Thyroid gland (tissue), 4 donors: ENCODE results near the gene CDC34. TPM values are rescaled to one million over a fixed set of nuclear protein-coding genes. Genes with fewer than 3 reads are reported as not detected.
A peak's percentile ranks its signal among the peaks of the same experiment; 100 is the strongest.

Experiments used
- DNase-seq, 2 donors: peaks; one replicate each; pipeline ENCODE4 v3.0.0-alpha.2; 2019
- H3K27ac ChIP-seq, 3 donors: fragments of 200-600 bp; sonication (generic); 1 replicate in 2 of 3; 2 replicates in 1 of 3; pipeline ENCODE4 v1.5.1; 2016 to 2019; ENCODE audit warnings: mild to moderate bottlenecking in 1 of 3, moderate library complexity in 1 of 3
- H3K27me3 ChIP-seq: fragments of 200-600 bp; sonication (generic); one replicate; pipeline ENCODE4 v1.5.1; 2019
- H3K36me3 ChIP-seq, 2 donors: fragments of 200-600 bp; sonication (generic); one replicate each; pipeline ENCODE4 v1.5.1; 2016 to 2019
- H3K4me1 ChIP-seq, 2 donors: fragments of 200-600 bp; sonication (generic); one replicate each; pipeline ENCODE4 v1.5.1; 2017 to 2019
- H3K4me3 ChIP-seq, 3 donors: fragments of 200-600 bp; sonication (generic); replicated peaks in 1 of 3; 1 replicate in 2 of 3; 2 replicates in 1 of 3; pipeline ENCODE4 v1.5.1; 2016; ENCODE audit warnings: mild to moderate bottlenecking in 1 of 3
- H3K9me3 ChIP-seq: fragments of 200-600 bp; sonication (generic); one replicate; pipeline ENCODE4 v1.5.1; 2017
- POLR2A ChIP-seq, 2 donors: fragments of 450-650 bp; IDR thresholded peaks; one replicate each; pipeline ENCODE4 v1.6.1; 2017; ENCODE audit warnings: antibody characterized with exemption in 2 of 2, mild to moderate bottlenecking in 2 of 2, moderate library complexity in 1 of 2
- WGBS, 2 donors: methylation state at CpG; one replicate each; pipeline ENCODE4 v1.1.5; 2017; 5-methylcytosine and 5-hydroxymethylcytosine counted together
- intact Hi-C: fragments of 100-400 bp; cut with DNase I; formaldehyde crosslinking; loops from one replicate; pipeline ENCODE4 v1.15.1; 2023
- total RNA-seq, 4 donors: library from RNA; depleted of rRNA; stranded (reverse); fragments of >200 nt; gene quantifications; one replicate each; pipeline ENCODE4 v1.2.3, GENCODE V29; 2016
- TF ChIP-seq, protein P1 (sequence below), 6 experiments: fragments of 200-600 bp in 3 of 6; fragments of 450-650 bp in 3 of 6; sonication (generic) in 3 of 6; IDR thresholded peaks; one replicate each; pipeline ENCODE4 v1.5.1; 2016 to 2019; ENCODE audit warnings: antibody characterized with exemption in 6 of 6, mild to moderate bottlenecking in 2 of 6, inconsistent platforms in 1 of 6, moderate library complexity in 1 of 6

CDC34 gene, protein sequence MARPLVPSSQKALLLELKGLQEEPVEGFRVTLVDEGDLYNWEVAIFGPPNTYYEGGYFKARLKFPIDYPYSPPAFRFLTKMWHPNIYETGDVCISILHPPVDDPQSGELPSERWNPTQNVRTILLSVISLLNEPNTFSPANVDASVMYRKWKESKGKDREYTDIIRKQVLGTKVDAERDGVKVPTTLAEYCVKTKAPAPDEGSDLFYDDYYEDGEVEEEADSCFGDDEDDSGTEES
- total RNA-seq, result 10 to 100 TPM; 44.8 to 64.7 (median 48.2) TPM

DNA sequence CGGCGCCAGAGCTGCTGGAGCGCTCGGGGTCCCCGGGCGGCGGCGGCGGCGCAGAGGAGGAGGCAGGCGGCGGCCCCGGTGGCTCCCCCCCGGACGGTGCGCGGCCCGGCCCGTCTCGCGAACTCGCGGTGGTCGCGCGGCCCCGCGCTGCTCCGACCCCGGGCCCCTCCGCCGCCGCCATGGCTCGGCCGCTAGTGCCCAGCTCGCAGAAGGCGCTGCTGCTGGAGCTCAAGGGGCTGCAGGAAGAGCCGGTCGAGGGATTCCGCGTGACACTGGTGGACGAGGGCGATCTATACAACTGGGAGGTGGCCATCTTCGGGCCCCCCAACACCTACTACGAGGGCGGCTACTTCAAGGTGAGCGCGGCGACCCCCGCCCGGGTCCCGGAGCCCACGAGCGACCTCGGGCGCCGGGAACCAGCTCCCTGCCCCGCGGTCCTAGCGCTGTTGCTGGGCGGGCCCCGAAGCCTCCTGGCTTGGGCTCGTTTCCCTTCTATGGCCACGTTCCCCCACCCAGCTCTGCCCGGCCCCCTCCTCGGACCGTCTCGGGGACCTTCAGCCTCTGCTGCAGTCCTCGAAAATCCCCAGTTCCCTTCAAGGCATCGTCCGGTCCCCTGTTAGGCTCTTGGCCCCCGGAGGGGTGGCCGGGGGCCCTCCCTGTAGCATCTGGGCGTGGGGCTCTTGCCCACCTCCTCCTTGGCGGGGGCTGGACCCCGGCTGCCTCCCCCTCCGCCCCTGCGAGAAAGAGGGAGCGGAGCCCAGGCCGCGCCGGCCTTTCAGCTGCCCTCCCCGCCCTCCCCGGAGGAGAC, at the start of gene CDC34:
TSS of gene CDC34 (plus strand) at position 8 of the 808 bp plus-strand sequence. CDS start at position 180, 172 bp downstream.
- Histone ChIP-seq H3K4me1 (peaks cover 22 to 28% of the 10 kb centered on the region in 2 donors), H3K36me3 (peaks cover 12 to 13% of the 10 kb centered on the region in 2 donors), H3K27ac (peak within 1 kb of the TSS; percentile 87 to 97 (median 93)), H3K27me3 (no peaks in the 10 kb centered on the region), H3K9me3 (no peaks in the 10 kb centered on the region), H3K4me3 (peak within 1 kb of the TSS; percentile 87 to 95 (median 93))
- 0 to 2% methylated on average over 4 to 9 of the region's 84 CpGs for WGBS, 2 donors
- peak in 1 of 2 donors; percentile 36 for DNase-seq
- intact Hi-C loops, result no loop called here
- TF ChIP-seq POLR2A (IDR thresholded peaks at IDR 0.05), result peak in 1 of 2 donors; percentile 48
- TF ChIP-seq, protein P1, sequence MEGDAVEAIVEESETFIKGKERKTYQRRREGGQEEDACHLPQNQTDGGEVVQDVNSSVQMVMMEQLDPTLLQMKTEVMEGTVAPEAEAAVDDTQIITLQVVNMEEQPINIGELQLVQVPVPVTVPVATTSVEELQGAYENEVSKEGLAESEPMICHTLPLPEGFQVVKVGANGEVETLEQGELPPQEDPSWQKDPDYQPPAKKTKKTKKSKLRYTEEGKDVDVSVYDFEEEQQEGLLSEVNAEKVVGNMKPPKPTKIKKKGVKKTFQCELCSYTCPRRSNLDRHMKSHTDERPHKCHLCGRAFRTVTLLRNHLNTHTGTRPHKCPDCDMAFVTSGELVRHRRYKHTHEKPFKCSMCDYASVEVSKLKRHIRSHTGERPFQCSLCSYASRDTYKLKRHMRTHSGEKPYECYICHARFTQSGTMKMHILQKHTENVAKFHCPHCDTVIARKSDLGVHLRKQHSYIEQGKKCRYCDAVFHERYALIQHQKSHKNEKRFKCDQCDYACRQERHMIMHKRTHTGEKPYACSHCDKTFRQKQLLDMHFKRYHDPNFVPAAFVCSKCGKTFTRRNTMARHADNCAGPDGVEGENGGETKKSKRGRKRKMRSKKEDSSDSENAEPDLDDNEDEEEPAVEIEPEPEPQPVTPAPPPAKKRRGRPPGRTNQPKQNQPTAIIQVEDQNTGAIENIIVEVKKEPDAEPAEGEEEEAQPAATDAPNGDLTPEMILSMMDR (IDR thresholded peaks at IDR 0.05), result no peak

DNA sequence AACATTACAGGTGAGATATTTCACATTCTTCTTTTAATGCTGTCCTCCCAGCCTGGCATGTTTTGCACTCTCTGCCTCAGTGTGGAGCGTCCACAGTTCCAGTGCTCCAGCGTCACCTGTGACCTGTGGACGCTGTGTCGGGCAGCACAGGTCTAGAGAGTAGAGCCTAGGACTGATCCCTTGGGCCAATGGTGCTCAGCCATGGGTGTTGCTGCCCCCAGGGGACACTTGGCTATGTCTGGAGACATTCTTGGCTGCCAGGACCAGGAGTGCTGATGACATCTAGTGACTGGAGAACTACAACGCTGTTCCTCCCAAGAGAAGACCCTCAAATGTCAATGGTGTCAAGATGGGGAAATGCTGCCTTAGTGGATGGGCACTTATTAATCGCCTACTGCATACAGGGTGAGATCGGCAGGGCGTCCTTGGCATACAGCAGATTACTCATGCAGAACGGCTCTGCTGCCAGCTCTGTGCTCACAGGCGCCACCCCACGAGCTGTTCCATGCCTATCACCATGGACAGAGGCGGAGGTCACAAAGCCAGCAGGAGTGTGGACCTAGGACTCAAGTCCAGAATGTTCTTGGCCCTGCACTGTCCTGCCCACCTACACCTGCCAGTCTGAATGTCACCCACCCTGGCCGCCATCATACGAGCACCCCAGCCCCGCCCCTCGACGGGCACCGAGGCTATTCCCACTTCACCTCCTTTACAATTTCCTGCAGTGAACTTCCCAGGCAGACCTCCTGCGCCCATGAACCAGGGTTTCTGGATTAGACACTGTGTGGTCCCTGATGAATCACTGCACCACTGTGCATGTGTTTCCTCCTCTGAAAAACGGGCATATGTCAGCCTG, 49.1 kb upstream of the CDC34 start:
- H3K4me3 ChIP-seq, result no peak overlapping the region
- no peak overlapping the region for H3K27ac ChIP-seq
- H3K4me1 ChIP-seq, result peaks cover 0 to 3% of the 10 kb centered on the region in 2 donors
- 42 to 55% methylated on average over 18 to 20 of the region's 20 CpGs for WGBS, 2 donors
- H3K9me3 ChIP-seq, result no peaks in the 10 kb centered on the region
- DNase-seq, result no peak
- H3K27me3 ChIP-seq, result no peaks in the 10 kb centered on the region
- intact Hi-C loops, result no loop called here
- no peak for TF ChIP-seq POLR2A (IDR thresholded peaks at IDR 0.05)
- TF ChIP-seq, protein P1 (IDR thresholded peaks at IDR 0.05), result no peak
- H3K36me3 ChIP-seq, result no peaks in the 10 kb centered on the region

DNA sequence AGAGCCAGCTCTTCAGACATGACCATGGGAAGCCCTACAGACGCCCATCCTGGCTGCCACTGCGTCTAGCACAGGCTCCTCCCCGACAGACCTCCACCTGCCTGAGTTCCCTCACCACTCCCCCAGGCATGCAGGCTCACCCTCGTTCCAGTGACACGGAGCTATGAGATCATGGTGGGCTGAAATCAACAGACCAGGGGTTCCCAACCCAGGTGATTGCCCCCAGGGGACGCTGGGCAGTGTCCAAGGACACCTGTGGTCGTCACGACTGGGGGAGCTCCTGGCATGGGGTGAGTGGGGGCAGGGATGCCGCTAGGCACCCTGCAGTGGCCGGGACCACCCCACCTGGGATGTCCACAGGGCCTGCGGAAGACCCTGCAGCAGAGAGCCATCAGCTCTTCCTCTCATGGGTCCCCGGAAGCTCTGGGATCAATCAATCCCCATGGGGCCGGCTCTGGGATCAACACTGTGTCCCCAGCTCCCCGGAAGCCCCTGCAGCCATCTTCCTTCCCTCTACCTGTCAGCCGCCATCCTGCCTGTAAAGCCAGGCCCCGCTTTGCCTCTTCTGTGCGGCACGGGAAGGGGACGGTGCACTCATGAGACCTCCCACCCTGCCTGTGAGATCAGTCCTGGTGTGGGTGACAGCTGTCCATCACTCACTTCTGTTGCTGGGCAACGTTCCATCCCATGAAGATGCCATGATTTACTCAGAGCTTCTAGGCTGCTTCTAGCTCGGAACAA, 48.1 kb upstream of the CDC34 start:
- Histone ChIP-seq H3K27me3 (no peaks in the 10 kb centered on the region), H3K36me3 (no peaks in the 10 kb centered on the region), H3K27ac (no peak overlapping the region), H3K4me1 (peaks cover 0 to 3% of the 10 kb centered on the region in 2 donors), H3K9me3 (no peaks in the 10 kb centered on the region), H3K4me3 (no peak overlapping the region)
- no peak for TF ChIP-seq POLR2A (IDR thresholded peaks at IDR 0.05)
- TF ChIP-seq, protein P1 (IDR thresholded peaks at IDR 0.05), result no peak
- no peak for DNase-seq
- intact Hi-C loops, result no loop called here
- 58 to 59% methylated on average over 11 to 21 of the region's 21 CpGs for WGBS, 2 donors

DNA sequence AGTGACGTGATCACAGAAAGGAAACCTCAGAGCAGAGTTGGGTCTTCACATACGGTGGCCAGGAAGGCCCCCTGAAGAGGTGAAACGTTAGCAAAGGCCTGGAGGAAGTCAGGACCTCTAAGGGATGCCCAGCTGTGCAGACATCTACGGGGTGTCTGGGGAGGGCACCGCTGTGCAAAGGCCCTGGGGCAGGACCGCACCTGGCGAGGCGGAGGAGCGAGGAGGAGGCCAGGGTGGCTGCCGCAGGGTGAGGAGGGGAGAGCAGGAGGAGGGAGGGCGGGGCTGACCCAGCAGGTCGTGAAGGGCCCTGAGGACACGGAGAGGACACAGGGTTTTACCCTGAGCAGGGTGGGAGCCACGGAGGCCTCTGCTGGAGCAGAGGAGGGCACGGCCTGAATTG, 47.1 kb upstream of the CDC34 start:
- 66 to 67% methylated on average over 15 of the region's 15 CpGs for WGBS, 2 donors
- Histone ChIP-seq H3K4me3 (no peak overlapping the region), H3K27ac (no peak overlapping the region), H3K9me3 (no peaks in the 10 kb centered on the region), H3K27me3 (no peaks in the 10 kb centered on the region), H3K36me3 (no peaks in the 10 kb centered on the region), H3K4me1 (peaks cover 3 to 5% of the 10 kb centered on the region in 2 donors)
- intact Hi-C loops, result no loop called here
- no peak for DNase-seq
- no peak for TF ChIP-seq POLR2A (IDR thresholded peaks at IDR 0.05)
- TF ChIP-seq, protein P1 (IDR thresholded peaks at IDR 0.05), result no peak
